HG03558 (cell line): ENCODE results near the gene VWA3B.
"Not testable (repeated sequence)": the region's sequence is repeated elsewhere in the genome, so short reads cannot be mapped to it uniquely, and the experiment has no call there.

ENCODE experiments used
- ATAC-seq: cut with Tn5 transposase; IDR thresholded peaks from one replicate; pipeline ENCODE4 v1.9.1; 2021; ENCODE audit warnings: moderate number of reproducible peaks; ENCODE audit not compliant: unreplicated experiment; ENCODE audit errors: extremely low read depth

The VWA3B gene, protein sequence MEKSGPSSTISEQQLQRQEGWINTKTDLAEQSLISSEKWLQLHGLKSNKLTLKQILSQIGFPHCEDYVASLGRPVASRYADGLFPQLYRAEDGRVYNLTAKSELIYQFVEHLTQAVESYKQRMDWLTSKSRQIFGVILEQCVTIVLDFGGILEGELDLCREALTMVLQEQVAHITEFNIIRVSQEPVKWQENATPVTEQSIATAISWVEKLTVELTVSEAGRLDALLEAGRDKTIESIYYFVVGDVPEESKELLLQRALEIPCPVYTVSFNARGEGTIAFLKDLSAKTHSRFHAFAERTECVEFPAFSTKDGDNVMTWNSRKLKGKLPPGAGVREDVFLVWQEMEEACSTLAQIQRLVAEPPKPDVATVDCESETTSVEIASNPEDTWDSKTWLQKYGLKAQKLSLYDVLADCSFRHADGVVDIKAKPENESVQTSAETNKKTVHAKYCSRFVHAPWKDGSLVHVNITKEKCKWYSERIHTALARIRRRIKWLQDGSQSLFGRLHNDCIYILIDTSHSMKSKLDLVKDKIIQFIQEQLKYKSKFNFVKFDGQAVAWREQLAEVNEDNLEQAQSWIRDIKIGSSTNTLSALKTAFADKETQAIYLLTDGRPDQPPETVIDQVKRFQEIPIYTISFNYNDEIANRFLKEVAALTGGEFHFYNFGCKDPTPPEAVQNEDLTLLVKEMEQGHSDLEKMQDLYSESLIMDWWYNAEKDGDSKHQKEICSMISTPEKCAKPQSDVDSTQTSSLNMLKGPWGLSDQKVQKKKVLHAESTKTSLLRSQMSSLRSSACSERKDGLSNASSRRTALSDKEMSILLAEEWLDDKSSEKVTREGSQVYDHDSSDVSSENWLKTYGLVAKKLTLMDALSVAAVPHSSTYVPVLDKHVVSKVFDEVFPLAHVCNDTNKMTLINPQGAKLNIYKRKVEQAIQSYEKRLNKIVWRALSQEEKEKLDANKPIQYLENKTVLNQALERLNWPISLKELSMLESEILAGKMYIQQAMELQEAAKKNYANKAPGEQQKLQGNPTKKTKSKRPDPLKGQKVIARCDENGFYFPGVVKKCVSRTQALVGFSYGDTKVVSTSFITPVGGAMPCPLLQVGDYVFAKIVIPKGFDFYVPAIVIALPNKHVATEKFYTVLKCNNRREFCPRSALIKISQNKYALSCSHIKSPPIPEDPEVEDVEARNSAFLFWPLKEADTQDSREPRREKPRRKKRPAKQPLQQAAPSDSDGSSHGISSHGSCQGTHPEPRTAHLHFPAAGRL (N-terminal part only)

DNA sequence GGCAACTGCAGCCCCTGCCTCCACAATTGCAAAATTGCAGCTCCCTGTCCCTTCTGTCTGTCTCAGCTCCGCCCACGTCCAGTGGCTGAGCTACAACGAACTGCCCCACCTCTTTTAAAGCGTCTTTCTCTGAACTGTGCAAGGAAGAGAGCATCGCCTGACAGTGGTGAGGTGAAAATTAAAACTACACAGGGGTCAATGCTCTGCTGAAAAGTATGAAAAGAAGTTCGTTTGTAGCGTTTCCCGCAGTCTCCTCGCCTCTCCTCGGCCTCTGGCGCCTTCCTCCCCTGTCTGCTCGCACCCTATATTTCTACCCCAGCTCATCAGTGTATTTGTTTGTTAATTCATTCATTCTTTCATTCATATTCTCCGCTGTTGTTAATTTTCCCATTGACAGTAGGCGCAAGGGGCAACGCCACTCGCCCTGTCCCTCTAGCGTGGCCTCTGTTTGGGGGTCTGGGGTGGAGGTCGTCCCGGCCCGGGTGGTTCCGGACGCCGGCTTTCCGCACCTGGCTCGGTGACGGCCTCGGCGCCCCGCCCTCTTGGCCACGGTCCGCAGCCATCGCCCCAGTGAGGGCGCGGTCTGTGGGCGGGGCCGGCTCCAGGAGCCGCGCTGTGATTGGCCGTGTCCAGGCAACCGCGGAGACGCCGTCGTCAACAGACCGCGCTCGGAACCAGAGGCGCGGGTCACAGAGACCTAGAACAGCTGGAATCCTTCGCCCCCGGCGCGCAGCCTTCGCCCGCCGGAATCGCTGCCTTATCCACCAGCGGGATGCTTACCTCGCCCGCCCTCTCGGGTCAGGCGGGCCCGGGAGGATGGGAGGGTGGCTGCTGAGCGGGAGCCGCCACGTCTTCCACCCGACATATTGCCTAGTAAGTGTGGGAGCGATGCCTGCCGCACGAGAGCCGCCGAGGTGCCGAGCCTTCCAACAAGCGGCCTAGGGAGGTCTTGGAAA lies at the start of gene VWA3B:
Gene VWA3B (plus strand): TSS at position 677 of the 956 bp plus-strand sequence. CDS start 5,926 bp downstream, outside the sequence.
- peak; percentile 65 for ATAC-seq

DNA sequence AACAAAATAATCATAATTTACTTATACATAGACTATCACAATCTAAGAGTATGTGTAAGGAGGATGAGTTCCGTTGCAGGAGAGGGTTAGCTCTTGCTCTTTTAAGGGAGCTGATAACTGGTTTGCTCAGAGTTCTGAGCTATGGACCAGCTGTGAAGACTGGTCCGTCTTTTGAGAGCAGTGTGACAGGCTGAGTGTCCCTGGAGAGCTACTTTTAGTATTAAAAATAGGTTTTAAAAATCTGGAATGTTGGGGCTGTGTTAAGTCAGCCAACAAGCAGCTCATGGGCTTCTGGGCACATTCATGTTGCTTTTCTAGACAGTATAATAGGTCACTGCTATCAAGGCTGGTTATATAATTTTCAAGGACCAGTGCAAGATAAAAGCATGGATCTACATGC lies 49.8 kb upstream of the VWA3B start:
- ATAC-seq, result no peak

DNA sequence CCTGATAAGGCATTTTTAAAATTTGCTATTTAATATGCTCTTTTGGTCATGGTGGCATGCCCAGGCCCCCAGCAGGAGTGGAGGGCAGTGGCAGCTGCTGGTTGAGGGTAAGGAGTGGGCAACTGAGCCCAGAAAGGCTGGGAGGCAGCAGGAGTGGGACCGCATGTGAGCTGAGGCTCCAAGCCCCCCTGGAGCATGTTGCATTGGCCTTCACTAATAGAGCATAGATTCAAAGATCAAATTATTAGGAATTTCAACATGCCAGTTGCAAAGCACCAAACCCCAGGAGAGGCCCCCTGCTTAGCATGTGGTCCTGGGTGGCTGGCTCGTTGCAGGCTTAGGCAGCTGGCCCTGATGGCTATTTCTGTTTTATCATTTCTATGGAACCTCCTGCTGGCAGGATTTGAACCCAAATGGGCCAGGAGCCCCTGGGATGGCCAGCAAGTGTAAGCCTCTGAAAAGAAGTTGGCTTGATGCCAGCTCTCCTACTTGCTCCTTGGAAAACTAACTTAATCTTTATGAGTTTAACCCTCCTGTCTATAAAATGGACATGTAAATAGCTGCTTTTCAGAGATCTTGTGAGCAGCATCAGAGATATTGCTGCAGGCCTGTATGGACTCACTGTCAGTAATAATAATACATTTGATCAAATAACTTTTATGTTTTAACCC lies 49.2 kb upstream of the VWA3B start:
- no peak for ATAC-seq

DNA sequence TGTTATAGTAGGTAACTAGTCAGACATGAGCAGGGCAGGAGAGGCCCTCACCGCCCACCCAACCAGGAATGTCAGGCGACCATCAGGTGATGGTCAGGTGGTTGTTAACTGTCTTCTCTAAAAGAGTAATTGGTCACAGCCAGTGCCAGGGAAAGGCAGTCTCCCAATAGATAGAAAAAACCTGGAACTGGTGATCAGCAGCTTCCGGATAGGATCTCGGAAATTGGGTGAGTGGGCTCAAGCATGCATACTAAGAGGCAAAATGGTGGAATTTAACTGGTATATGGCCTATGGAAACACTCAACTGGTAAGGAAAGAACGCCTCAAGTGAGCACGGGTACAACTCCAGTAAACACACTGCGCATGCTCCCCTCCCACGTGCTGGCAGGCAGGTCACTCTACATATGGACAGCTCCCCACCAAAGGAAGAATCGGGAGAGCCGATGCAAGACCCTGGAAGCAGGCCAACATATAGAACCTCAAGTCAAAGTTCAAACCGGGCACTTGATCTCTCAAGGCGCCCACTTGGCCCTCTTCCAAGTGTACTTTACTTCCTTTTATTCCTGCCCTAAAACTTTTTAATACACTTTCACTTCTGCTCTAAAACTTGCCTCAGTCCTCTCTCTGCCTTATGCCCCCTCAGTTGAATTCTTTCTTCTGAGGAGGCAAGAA lies 47.7 kb upstream of the VWA3B start:
- ATAC-seq, result no peak

DNA sequence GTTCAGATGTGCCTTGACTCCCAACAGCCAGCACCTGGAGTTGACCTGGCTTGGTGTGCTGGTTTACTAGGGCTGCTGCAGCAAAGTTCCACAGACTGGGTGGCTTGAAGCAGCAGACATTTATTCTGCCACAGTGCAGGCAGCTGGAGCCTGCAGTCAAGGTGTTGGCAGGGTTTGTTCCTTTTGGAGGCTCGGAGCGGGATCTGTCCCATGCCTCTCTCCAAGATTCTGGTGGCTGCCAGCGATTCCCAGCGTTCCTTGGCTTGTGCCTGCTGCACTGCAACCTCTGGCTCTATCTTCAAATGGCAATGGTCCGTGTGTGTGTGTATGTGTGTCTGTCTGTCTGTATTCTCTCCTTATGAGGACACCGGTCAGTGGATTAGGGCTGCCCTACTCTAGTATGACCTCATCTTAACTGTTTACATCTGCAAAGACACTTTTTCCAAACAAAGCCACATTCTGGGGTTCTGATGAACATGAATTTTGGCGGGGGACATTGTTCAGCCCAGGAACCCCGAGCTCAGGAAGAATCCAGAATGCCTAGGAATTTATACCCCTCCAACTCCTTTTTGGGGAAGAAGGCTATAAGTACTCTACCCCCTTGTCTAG lies 46.5 kb upstream of the VWA3B start:
- no peak for ATAC-seq

DNA sequence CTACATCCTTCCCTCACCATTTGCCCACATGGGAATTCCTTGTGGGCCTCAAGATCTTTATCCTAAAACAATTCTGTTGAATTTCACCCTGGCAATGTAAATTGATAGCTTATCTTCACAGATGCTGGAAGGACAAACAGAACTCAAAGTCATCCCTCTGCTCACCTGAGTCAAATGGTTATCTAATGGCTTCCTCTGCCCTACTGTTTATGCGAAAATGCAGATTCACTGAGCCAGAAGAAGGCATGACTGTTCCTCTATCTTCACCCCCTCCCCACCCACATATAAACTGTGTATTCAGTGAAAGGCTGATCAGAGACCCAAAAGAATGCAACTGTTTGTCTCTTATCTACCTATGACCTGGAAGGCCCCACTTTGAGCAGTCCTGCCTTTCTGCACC lies 43.9 kb upstream of the VWA3B start:
- ATAC-seq, result no peak

DNA sequence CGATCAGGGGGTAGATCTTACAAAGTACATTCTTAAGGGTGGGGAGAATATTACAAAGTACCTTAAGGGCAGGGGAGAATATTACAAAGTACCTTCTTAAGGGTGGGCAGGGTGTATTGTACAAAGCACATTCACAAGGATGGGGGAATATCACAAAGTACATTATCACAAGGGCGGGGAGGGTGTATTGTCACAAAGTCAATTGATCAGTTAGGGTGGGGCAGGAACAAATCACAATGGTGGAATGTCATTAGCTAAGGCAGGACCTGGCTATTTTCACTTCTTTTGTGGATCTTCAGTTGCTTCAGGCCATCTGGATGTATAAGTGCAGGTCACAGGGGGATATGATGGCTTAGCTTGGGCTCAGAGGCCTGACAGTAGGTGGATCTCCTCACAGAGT lies 42.2 kb upstream of the VWA3B start:
- ATAC-seq, result not testable (repeated sequence)

DNA sequence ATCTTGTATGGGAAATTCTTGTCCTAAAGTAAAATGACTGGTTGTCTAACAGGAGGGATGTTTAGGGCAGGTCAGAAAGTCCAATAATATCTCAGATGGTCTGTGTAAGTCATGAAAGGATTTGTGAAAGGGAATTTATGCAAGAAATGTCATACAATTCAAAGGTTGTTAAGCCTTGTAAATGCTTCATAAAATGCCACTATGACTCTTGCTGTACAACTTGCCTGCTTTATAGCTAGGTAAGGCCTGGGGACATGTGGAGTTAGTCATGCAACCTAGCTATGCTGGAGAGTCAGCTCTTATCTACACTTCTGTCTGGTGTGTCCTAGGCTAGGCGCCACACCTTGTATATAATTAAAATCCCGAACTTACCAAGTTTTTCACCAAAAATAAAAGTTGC lies 36.9 kb upstream of the VWA3B start:
- ATAC-seq, result no peak

DNA sequence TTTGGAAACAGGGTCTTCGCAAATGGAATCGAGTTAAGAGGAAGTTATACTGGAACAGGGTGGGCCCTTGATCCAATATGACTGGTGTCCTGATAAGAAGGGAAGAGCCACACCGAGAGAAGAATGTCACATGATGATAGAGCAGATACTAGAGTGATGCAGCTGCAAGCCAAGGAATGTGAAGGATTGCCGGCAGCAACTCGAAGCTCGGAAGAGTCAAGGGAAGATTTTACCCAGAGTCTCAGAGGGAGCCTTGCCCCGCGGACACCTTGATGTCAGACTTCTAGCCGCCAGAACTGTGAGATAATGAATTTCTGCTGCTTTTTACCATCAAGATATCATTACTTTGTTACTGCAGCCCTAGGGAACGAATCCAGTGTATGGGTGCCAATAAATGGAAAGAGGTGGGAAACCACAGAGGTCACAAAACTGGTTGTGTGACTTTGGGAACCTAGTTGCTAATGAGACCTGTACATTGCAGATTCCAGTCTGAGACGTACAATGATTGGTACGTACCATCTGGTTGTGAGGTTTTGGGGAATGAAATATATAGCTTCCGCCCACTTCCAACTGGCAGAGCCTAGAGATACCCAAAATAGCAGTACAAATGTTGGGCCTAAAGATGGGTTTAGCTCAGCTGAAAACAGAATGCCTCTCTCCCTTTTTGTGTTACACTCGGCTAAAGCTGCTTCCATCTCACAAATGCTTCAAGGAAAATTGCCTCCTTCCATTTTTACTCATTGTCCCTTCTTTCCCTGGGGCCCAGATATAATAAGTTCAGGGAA lies 28.6 kb upstream of the VWA3B start:
- no peak for ATAC-seq

DNA sequence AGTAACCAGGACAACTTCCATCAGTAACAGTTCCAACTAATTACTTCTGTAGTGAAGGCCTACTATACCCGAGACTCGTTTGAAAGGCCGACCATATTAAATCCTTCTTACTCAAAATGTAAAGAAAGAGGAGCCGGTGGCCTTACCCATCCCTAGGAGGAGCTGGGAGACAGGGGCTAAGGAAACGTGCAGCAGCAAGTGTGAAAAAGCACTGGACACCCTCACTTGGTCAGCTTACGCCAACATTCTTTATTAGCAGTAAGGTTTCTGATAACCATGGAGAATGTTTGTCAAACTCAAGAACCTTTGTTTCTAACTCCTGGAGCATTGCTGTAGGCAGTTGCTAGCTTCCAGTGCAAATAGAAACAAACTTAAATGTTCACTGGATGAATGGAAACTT lies 26.7 kb upstream of the VWA3B start:
- no peak for ATAC-seq

DNA sequence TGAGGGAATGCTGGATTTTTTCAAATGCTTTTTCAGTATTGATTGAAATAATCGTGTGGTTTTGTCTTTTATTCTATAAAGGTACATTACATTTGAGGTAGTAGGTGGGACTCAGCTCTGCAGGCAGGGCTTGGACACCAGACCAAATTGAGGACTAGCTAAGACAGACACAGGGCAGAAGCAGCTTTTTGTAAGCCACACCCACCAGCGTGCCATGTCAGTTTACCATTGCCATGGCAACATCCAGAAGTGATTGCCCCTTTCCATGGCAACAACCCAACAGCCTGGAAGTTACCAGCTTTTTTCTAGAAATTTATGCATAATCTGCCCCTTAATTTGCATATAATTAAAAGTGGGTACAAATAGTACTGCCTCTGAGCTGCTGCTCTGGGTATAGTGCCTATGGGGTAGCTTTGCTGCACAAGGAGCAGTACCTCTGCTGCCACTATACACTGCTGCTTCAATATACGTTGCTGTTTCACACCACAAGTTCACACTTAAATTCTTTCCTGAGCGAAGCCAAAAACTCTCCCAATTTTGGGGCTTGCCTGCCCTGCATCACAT lies 23.6 kb upstream of the VWA3B start:
- ATAC-seq, result no peak

DNA sequence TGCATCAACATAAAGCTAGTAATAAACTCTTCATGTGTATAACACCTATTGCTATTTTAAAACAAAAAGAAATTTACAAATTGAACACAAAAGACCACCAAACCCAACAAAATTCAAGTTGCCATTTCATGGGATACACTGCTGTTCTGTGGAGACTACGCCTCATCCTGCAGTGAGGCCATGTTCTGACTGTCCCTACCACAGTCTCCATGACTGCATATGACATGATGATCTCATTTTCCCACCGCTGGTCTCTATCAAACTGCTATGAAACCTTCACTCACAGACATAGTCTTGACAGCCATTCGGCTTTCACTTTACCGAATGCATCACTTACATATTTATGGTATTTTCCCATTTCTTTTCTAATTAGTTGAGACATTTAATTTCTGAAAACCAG lies 21.2 kb upstream of the VWA3B start:
- no peak for ATAC-seq

DNA sequence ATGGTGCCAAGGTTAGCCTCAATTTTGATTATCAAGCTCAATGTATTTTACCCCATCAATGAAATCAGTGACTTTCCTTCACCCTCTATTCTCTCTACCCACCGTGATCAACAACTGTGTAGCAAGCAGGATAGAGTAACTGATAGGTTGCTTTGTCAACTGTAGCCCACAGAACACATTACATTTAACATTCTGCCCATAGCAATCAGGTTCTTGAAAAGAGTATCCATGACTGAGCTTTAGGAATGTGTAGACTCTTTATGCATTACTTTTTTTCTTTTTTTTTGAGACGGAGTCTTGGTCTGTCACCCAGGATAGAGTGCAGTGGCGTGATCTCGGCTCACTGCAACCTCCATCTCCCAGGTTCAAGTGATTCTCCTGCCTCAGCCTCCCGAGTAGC lies 19.8 kb upstream of the VWA3B start:
- ATAC-seq, result no peak

DNA sequence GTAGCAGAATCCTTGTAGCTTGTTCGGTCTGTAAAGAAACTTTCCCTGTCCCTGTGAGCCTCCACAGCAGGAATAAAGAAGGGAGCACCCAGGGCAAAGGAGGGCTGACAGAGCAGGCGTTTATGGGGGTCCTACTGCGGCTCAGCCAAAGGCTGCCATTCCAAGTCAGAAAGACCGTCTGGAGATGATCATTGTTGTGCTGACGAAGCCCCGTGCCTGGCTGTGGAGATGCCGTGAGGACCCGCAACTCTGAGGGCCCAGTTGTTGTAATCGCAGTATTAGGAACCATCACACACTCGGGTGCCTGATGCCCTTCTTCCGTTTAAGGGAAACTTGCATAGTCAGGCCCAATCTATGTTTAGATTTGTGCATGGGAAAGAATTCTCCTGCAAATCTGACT lies 16.9 kb upstream of the VWA3B start:
- no peak for ATAC-seq

DNA sequence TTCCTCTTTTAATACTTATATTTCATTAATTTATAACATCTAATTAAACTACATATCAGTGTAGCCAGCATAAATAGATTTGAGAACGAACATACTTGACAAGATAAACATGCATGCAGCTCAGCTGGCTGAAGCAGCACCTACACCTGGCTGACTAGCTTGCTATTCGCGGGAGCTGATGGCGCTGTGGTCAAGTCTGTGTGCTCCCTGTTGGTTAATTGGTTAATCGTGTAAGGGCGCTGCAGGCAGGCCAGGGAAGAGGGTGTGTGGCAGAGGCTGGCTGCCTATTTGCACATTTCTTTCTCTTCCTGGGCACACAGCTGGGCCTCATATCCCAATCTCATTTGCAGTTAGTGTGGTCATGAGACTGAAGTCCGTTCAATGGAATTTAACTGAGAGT lies 14.5 kb upstream of the VWA3B start:
- ATAC-seq, result no peak

DNA sequence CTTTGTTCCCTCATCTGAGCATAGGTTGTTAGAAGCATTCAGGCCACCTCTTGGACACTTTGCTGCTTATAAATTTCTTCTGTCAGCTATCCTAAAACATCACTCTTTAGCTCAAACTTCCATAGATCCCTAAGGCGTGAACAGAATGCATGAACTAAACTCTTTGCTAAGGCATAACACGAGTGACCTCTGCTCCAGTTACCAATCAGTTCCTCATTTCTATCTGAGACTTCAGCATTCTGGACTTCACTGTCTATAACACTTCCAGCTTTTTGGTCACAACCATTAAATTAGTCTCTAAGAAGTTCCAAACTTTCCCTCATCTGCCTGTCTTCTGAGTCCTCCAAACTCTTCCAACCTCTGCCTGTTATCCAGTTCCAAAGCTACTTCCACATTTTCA lies 8.3 kb upstream of the VWA3B start:
- no peak for ATAC-seq
